Measurements from ENCODE around the gene NAPSA.

NAPSA gene

GRCh38 chr19:50365434-50366306 is at the start of gene NAPSA:
Gene NAPSA, minus strand, starts transcription at chr19:50365639. Its CDS starts 18 bp downstream, at chr19:50365621.
- peak; percentile 74 for DNase-seq (ENCODE audit: low read depth)
- TF ChIP-seq, protein P1, sequence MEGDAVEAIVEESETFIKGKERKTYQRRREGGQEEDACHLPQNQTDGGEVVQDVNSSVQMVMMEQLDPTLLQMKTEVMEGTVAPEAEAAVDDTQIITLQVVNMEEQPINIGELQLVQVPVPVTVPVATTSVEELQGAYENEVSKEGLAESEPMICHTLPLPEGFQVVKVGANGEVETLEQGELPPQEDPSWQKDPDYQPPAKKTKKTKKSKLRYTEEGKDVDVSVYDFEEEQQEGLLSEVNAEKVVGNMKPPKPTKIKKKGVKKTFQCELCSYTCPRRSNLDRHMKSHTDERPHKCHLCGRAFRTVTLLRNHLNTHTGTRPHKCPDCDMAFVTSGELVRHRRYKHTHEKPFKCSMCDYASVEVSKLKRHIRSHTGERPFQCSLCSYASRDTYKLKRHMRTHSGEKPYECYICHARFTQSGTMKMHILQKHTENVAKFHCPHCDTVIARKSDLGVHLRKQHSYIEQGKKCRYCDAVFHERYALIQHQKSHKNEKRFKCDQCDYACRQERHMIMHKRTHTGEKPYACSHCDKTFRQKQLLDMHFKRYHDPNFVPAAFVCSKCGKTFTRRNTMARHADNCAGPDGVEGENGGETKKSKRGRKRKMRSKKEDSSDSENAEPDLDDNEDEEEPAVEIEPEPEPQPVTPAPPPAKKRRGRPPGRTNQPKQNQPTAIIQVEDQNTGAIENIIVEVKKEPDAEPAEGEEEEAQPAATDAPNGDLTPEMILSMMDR (IDR thresholded peaks at IDR 0.05; ENCODE audit: insufficient read depth, low read depth, low read length, missing control alignments), result no peak
- peak within 1 kb of the TSS; percentile 29 for H3K4me3 ChIP-seq (ENCODE audit: low read depth, low read length)

- no peak overlapping the region for H3K4me3 ChIP-seq (ENCODE audit: low read depth, low read length)
- TF ChIP-seq, protein P1 (IDR thresholded peaks at IDR 0.05; ENCODE audit: insufficient read depth, low read depth, low read length, missing control alignments), result no peak
- DNase-seq (ENCODE audit: low read depth), result no peak
These were observed 48.1 kb upstream of the NAPSA start for GRCh38 chr19:50413531-50413930.

DNA sequence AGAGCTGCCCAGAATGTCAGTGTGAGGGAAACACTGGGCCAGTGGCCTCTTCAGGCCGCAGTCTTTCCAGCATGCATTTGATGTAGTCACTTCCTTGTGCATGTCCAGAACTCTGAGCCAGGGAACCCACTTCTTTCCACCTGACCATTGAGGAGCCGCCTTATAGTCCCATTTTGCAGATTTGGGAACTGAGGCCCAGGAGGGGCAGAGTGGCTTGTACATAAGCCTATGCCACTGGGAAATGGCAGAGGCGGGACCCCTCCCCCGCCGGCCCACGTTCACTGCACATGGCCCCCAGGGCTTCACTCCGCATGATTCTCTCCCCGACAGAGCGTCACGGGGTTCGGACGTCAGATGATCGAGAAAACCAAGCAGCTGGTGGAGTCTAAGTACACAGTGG is 47.7 kb upstream of the NAPSA start:
- no peak overlapping the region for H3K4me3 ChIP-seq (ENCODE audit: low read depth, low read length)
- no peak for DNase-seq (ENCODE audit: low read depth)
- TF ChIP-seq, protein P1 (IDR thresholded peaks at IDR 0.05; ENCODE audit: insufficient read depth, low read depth, low read length, missing control alignments), result no peak

DNA sequence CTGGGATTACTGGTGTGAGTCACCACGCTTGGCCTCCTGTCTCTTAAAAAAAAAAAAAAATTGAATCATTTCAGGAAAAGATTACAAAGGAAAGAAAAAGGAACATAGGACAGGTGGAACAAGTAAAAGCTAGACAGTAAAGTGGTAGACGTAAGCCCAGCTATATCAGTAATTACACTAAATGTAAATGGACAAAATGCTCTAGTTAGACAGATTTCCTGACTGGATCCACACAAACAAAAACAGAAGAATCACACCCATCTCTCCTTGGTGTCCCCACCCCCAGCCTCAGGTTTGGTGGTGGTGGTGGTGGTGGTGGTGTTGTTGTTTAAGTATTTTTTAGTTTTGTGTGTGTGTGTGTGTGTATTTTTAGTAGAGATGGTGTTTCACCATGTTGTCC is 47.0 kb upstream of the NAPSA start:
- no peak overlapping the region for H3K4me3 ChIP-seq (ENCODE audit: low read depth, low read length)
- TF ChIP-seq, protein P1 (IDR thresholded peaks at IDR 0.05; ENCODE audit: insufficient read depth, low read depth, low read length, missing control alignments), result no peak
- DNase-seq (ENCODE audit: low read depth), result no peak

DNA sequence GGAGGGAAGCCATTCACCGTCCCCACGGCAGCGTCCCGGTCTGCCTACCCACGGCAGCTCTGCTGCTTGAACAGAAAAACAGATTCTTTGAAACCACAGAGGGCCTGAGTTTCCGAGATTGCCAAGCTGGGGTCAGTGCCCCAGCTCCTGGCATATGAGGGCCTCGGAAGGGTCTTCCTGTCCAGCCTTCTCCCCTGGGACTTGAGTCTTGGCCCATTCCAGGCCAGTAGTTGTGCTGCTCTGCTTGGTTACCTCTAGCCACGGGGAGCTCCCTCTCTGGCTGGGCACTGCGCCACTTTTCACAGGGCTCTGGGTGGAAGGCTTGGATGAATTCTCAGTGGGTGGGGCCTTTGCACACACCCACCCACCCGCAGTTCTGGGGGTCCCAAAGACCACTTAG is 44.7 kb upstream of the NAPSA start:
- no peak for DNase-seq (ENCODE audit: low read depth)
- H3K4me3 ChIP-seq (ENCODE audit: low read depth, low read length), result no peak overlapping the region
- TF ChIP-seq, protein P1 (IDR thresholded peaks at IDR 0.05; ENCODE audit: insufficient read depth, low read depth, low read length, missing control alignments), result no peak

GRCh38 chr19:50409347-50409746 is 43.9 kb upstream of the NAPSA start:
- DNase-seq (ENCODE audit: low read depth), result no peak
- H3K4me3 ChIP-seq (ENCODE audit: low read depth, low read length), result no peak overlapping the region
- TF ChIP-seq, protein P1 (IDR thresholded peaks at IDR 0.05; ENCODE audit: insufficient read depth, low read depth, low read length, missing control alignments), result no peak

All from GM12865 (cell line).